Activated CD8-positive, alpha-beta memory T cell treated with anti-CD3 and anti-CD28 coated beads for 4 hours (primary cell): ENCODE measurements around the gene ATN1.

ENCODE experiments used
- DNase-seq, 2 donors: peaks; one replicate each; pipeline ENCODE4 v3.0.0-alpha.2; 2020; ENCODE audit warnings: low read depth in 2 of 2

The ATN1 gene

DNA sequence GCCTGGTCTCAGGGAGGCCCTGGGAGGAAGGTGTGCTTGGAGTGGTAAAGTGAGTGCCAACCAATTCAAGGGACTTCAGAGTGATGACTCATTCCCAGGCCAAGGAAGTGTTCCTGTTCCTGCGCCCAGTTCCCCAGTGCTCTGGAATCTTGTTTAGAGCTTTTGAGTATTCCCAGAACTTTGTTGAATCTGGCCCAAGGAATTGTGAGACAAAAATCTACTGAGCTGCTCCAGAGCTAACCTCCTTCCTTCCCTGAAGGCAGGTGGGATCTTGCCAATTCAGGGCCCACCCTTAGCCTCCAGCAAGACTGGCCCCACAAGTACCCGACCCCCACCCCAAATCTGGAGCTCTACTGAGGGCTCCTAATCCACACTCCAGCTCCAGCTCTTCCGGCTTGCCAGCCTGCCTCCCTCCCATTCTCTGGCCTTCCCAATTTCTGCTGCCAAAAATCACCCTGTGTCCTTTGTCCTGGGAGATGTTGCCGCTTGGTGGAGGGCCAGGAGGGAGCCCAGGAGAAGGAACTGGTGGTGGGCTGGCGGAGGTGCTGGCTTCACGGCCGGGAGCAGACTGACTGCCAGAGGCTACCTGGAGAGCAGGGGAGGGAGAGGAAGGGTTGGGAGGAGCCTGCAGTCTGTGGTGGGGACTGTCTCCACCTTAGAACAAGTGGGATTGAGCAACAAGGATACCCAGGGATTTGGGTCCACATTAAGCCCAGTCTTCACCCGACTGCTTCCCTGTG is 2.0 kb upstream of the ATN1 start:
- no peak for DNase-seq

DNA sequence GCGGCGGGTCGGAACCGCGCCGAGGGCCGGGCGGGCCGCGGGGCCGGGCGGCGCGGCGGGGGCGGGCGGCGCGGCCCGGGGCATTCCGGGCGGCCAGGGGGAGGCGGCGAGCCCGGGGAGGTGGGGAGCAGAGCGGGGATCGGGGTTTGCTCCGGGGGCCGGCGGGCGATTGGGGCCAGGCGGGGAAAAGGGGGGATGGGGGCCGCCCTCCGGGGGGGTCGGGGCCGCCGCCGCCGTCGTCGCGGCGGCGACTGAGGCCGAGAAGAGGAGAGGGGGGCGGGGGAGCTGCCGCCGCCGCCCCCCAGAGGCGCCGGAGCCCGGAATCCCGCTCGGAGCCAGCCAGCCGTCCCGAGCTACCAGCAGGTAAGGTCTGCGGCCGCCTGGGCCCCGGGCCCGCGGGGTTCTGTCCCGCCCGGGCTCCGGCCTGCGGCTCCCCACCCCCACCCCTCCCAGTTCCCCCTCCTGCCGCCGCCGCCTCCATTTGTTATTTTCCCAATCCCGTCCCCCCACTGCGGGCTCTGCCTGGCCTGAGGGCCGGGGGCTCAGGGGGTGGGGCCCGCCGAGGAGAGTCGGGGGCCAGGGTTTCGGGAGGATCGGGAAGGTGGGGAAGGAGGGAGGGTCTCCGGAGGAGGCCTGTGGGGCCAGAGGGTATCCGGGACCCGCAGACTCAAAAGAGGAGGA is 403 bp downstream of the ATN1 start:
- DNase-seq, result no peak

GRCh38 chr12:6928703-6929407 is 1.1 kb downstream of the ATN1 start:
- DNase-seq, result no peak

DNA sequence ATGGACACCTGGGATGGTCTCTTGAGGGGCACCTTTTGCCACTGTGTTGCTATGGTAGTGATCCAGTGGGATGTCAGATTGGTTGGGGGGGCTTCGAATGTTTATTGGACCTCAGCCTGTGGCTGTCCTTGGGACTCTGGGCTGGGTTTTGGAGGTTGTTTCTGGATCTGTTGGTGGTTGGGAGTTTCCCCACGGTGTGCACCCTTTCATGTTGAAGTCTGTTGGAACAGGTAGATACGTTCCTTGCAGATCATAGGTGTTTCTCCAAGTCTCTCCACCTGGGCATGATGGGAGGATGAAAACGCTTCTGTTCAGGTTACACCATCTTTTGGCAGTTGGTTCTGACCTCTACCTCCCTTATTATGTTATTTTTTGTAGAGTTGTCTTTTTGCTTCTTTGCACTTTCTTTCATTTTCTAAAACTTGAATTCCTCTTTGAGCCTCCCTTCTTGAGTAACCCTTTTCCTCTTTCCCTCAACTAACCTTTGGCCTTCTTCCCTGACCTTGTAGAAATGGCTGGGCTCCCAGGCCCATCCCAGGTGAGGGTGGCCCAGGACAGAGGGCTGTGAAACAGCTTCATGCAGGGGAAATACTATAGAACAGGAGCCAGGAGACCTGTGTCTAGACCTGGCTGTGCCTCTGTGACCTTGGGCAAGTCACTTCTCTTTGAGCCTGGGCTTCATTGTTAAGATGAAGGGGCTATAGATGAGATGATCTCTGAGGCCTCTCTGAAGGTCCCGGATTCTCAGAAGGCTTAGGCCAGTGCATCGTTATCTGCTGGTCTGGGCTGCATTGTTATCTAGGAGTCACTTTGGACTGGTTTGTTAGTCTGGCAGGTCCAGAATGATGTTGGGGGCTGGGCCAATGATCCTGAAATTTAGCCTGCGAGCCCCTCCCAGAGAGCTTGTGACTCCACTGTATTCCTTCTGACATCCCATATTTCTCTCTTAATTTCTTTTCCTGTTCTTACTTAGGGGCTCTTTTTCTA is 2.0 kb downstream of the ATN1 start:
- no peak for DNase-seq

GRCh38 chr12:6932766-6933165 is 5.0 kb downstream of the ATN1 start:
- no peak for DNase-seq

DNA sequence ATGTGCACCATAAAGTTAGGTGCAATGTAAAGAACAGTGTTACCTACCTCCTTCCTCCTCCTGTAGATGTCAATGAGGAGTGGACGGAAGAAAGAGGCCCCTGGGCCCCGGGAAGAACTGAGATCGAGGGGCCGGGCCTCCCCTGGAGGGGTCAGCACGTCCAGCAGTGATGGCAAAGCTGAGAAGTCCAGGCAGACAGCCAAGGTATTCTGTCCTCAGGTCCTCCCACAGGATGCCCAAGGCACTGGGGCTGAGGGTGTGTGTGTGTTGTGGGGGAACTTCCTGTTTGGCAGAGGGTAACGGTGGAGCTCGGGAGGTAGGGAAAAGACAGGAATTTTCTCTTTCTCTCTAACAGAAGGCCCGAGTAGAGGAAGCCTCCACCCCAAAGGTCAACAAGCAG is 6.4 kb downstream of the ATN1 start:
- DNase-seq, result no peak

- no peak for DNase-seq
Measured at GRCh38 chr12:6935371-6936193, 7.8 kb downstream of the ATN1 start.

DNA sequence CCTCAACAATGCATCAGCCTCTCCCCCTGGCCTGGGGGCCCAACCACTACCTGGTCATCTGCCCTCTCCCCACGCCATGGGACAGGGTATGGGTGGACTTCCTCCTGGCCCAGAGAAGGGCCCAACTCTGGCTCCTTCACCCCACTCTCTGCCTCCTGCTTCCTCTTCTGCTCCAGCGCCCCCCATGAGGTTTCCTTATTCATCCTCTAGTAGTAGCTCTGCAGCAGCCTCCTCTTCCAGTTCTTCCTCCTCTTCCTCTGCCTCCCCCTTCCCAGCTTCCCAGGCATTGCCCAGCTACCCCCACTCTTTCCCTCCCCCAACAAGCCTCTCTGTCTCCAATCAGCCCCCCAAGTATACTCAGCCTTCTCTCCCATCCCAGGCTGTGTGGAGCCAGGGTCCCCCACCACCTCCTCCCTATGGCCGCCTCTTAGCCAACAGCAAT is 8.5 kb downstream of the ATN1 start:
- DNase-seq, result no peak

DNA sequence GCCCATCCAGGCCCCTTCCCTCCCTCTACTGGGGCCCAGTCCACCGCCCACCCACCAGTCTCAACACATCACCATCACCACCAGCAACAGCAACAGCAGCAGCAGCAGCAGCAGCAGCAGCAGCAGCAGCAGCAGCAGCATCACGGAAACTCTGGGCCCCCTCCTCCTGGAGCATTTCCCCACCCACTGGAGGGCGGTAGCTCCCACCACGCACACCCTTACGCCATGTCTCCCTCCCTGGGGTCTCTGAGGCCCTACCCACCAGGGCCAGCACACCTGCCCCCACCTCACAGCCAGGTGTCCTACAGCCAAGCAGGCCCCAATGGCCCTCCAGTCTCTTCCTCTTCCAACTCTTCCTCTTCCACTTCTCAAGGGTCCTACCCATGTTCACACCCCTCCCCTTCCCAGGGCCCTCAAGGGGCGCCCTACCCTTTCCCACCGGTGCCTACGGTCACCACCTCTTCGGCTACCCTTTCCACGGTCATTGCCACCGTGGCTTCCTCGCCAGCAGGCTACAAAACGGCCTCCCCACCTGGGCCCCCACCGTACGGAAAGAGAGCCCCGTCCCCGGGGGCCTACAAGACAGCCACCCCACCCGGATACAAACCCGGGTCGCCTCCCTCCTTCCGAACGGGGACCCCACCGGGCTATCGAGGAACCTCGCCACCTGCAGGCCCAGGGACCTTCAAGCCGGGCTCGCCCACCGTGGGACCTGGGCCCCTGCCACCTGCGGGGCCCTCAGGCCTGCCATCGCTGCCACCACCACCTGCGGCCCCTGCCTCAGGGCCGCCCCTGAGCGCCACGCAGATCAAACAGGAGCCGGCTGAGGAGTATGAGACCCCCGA is 9.1 kb downstream of the ATN1 start:
- DNase-seq, result no peak

GRCh38 chr12:6937481-6938352 is 10.0 kb downstream of the ATN1 start:
- peak; percentile 83 to 87 for DNase-seq

DNA sequence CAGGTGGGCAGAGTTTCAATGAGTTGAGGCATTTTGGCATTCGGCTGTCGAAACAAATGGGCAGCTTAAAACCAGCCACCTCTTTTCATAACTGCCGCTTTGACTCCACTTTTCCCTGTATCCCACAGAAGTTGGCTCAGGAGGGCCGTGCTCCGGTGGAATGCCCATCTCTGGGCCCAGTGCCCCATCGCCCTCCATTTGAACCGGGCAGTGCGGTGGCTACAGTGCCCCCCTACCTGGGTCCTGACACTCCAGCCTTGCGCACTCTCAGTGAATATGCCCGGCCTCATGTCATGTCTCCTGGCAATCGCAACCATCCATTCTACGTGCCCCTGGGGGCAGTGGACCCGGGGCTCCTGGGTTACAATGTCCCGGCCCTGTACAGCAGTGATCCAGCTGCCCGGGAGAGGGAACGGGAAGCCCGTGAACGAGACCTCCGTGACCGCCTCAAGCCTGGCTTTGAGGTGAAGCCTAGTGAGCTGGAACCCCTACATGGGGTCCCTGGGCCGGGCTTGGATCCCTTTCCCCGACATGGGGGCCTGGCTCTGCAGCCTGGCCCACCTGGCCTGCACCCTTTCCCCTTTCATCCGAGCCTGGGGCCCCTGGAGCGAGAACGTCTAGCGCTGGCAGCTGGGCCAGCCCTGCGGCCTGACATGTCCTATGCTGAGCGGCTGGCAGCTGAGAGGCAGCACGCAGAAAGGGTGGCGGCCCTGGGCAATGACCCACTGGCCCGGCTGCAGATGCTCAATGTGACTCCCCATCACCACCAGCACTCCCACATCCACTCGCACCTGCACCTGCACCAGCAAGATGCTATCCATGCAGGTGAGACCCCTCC is 10.8 kb downstream of the ATN1 start:
- DNase-seq, result no peak

- no peak for DNase-seq
Measured at GRCh38 chr12:6939191-6939540, 11.4 kb downstream of the ATN1 start.

GRCh38 chr12:6941267-6941666 is 13.5 kb downstream of the ATN1 start:
- DNase-seq, result no peak

GRCh38 chr12:6941782-6942181 is 14.0 kb downstream of the ATN1 start:
- no peak for DNase-seq

GRCh38 chr12:6942331-6942665 is 14.5 kb downstream of the ATN1 start:
- no peak for DNase-seq

- no peak for DNase-seq
Measured at GRCh38 chr12:6943389-6943721, 15.6 kb downstream of the ATN1 start.

DNA sequence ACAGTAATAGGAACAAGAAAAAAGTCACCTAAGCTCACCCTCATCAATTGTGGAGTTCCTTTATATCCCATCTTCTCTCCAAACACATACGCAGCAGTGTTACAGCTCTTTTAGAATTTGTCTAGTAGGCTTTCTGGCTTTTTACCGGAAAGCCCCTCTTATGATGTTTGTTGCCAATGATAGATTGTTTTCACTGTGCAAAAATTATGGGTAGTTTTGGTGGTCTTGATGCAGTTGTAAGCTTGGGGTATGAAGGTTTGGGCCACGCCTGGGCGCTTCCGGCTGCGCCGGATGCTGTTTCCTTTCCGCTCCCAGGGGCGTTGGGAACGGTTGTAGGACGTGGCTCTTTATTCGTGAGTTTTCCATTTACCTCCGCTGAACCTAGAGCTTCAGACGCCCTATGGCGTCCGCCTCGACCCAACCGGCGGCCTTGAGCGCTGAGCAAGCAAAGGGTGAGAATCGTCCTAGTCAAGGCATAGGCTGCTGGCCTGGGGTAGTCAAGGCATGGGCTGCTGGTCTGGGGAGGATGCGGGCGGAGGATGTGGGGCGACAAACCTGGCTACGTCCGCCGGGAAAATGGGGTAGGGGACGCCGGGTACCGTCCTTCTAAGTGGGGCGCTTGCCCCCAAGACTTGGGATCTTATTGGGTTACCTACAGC is 16.1 kb downstream of the ATN1 start, which contains the start of the genes C12orf57 and RNU7-1:
Gene C12orf57 (plus strand): TSS at position 301 of the 659 bp plus-strand sequence. CDS start 100 bp downstream, at position 401.
Gene RNU7-1 (plus strand): TSS at position 95 of the 659 bp plus-strand sequence.
- DNase-seq, result no peak
